ENCODE results near the gene USP8. TPM values are rescaled to one million over a fixed set of nuclear protein-coding genes. Genes with fewer than 3 reads are reported as not detected.

USP8 gene
- total and polyA plus RNA-seq, 2 experiments from 2014 or later, result 29.8 to 57.2 TPM

GRCh38 chr15:50452927-50453326 lies 28.7 kb downstream of the USP8 start:
- no peaks in the 10 kb centered on the region for H3K27me3 ChIP-seq (replicated peaks; ENCODE audit: insufficient read depth)
- H3K79me2 ChIP-seq (ENCODE audit: insufficient read depth), result peaks cover 72% of the 10 kb centered on the region
- H3K36me3 ChIP-seq (ENCODE audit: low read depth), result peaks cover 13% of the 10 kb centered on the region; the same call in 1 of the 2 replicates
- no peaks in the 10 kb centered on the region for H3K9me2 ChIP-seq (ENCODE audit: insufficient read depth)
- no peak overlapping the region for H3K4me2 ChIP-seq (ENCODE audit: unreplicated experiment)
- in situ Hi-C loops (cut with MboI), result no loop called here
- H3K4me3 ChIP-seq, result no peak overlapping the region
- peaks cover 8% of the 10 kb centered on the region; the same call in 1 of the 2 replicates for H3F3A ChIP-seq (ENCODE audit: insufficient read depth)
- no peak overlapping the region for H3K9ac ChIP-seq
- H3K4me1 ChIP-seq (ENCODE audit: insufficient read depth), result peaks cover 19% of the 10 kb centered on the region
- no peaks in the 10 kb centered on the region for H3K9me3 ChIP-seq (ENCODE audit: low read depth)
- no peaks in the 10 kb centered on the region for H4K20me1 ChIP-seq (ENCODE audit: insufficient read depth)
- no peak for TF ChIP-seq EZH2 (IDR thresholded peaks at IDR 0.05; ENCODE audit: insufficient read depth, poor library complexity, severe bottlenecking)
- no peak for TF ChIP-seq EZH2phosphoT487 (IDR thresholded peaks at IDR 0.05; ENCODE audit: insufficient read depth, low read depth)
- no peak overlapping the region for H2AFZ ChIP-seq
- peak; percentile 39 for DNase-seq
- H3K27ac ChIP-seq, result no peak overlapping the region

- Histone ChIP-seq H4K20me1 (ENCODE audit: insufficient read depth) (no peaks in the 10 kb centered on the region), H2AFZ (no peak overlapping the region), H3K79me2 (ENCODE audit: insufficient read depth) (peaks cover 61% of the 10 kb centered on the region), H3K4me3 (no peak overlapping the region), H3K27ac (peak overlapping the region; percentile 26), H3K9me3 (ENCODE audit: low read depth) (no peaks in the 10 kb centered on the region), H3K36me3 (ENCODE audit: low read depth) (peaks cover 28% of the 10 kb centered on the region; the same call in 1 of the 2 replicates), H3K27me3 (replicated peaks; ENCODE audit: insufficient read depth) (no peaks in the 10 kb centered on the region), H3K9me2 (ENCODE audit: insufficient read depth) (no peaks in the 10 kb centered on the region), H3K4me1 (ENCODE audit: insufficient read depth) (0 out of 2 replicates have a peak, but pooled peaks cover 9% of the 10 kb centered on the region), H3K4me2 (ENCODE audit: unreplicated experiment) (no peak overlapping the region), H3K9ac (no peak overlapping the region), H3F3A (ENCODE audit: insufficient read depth) (peaks cover 8% of the 10 kb centered on the region; the same call in 1 of the 2 replicates)
- TF ChIP-seq EZH2 (IDR thresholded peaks at IDR 0.05; ENCODE audit: insufficient read depth, poor library complexity, severe bottlenecking) (no peak), EZH2phosphoT487 (IDR thresholded peaks at IDR 0.05; ENCODE audit: insufficient read depth, low read depth) (no peak)
- peak; percentile 50 for DNase-seq
- 68 to 69% methylated on average over 7 of the region's 7 CpGs for WGBS, 2 experiments (ENCODE audit: low coverage in 1 of 2, low lambda C conversion rate in 2 of 2, missing lambda C conversion rate in 2 of 2)
- in situ Hi-C loops (cut with MboI), result no loop called here
Observed at GRCh38 chr15:50458348-50459112, 34.3 kb downstream of the USP8 start.

- Histone ChIP-seq H3K27ac (no peak overlapping the region), H3K4me2 (ENCODE audit: unreplicated experiment) (no peak overlapping the region), H3F3A (ENCODE audit: insufficient read depth) (0 out of 2 replicates have a peak, but pooled peaks cover 3% of the 10 kb centered on the region), H3K4me3 (no peak overlapping the region), H3K4me1 (ENCODE audit: insufficient read depth) (0 out of 2 replicates have a peak, but pooled peaks cover under 1% of the 10 kb centered on the region), H3K36me3 (ENCODE audit: low read depth) (peaks cover 22% of the 10 kb centered on the region; the same call in 1 of the 2 replicates), H3K9ac (no peak overlapping the region), H3K79me2 (ENCODE audit: insufficient read depth) (peaks cover 15% of the 10 kb centered on the region), H4K20me1 (ENCODE audit: insufficient read depth) (no peaks in the 10 kb centered on the region), H3K27me3 (replicated peaks; ENCODE audit: insufficient read depth) (no peaks in the 10 kb centered on the region), H2AFZ (no peak overlapping the region), H3K9me3 (ENCODE audit: low read depth) (no peaks in the 10 kb centered on the region), H3K9me2 (ENCODE audit: insufficient read depth) (no peaks in the 10 kb centered on the region)
- in situ Hi-C loops (cut with MboI), result loop anchor here (10.0 kb wide), 1 partner anchor 61 kb away; no protein-coding TSS in a partner anchor
- peak; percentile 21 for DNase-seq
- no peak for TF ChIP-seq EZH2phosphoT487 (IDR thresholded peaks at IDR 0.05; ENCODE audit: insufficient read depth, low read depth)
- no peak for TF ChIP-seq EZH2 (IDR thresholded peaks at IDR 0.05; ENCODE audit: insufficient read depth, poor library complexity, severe bottlenecking)
- WGBS, 2 experiments (ENCODE audit: low coverage in 1 of 2, low lambda C conversion rate in 2 of 2, missing lambda C conversion rate in 2 of 2), result 46 to 54% methylated on average over 2 of the region's 2 CpGs
Observed at GRCh38 chr15:50463423-50464358, 39.5 kb downstream of the USP8 start.

- H3K4me1 ChIP-seq (ENCODE audit: insufficient read depth), result no peaks in the 10 kb centered on the region
- no peaks in the 10 kb centered on the region for H3K9me3 ChIP-seq (ENCODE audit: low read depth)
- TF ChIP-seq EZH2 (IDR thresholded peaks at IDR 0.05; ENCODE audit: insufficient read depth, poor library complexity, severe bottlenecking), result no peak
- TF ChIP-seq EZH2phosphoT487 (IDR thresholded peaks at IDR 0.05; ENCODE audit: insufficient read depth, low read depth), result no peak
- H2AFZ ChIP-seq, result no peak overlapping the region
- no peak overlapping the region for H3K9ac ChIP-seq
- no peak for DNase-seq
- H4K20me1 ChIP-seq (ENCODE audit: insufficient read depth), result no peaks in the 10 kb centered on the region
- no peak overlapping the region for H3K4me2 ChIP-seq (ENCODE audit: unreplicated experiment)
- WGBS, 2 experiments (ENCODE audit: low coverage in 1 of 2, low lambda C conversion rate in 2 of 2, missing lambda C conversion rate in 2 of 2), result 96% methylated on average over 2 of the region's 2 CpGs
- peaks cover 10% of the 10 kb centered on the region for H3K36me3 ChIP-seq (ENCODE audit: low read depth)
- H3K79me2 ChIP-seq (ENCODE audit: insufficient read depth), result peaks cover 8% of the 10 kb centered on the region; the same call in 1 of the 2 replicates
- H3K27me3 ChIP-seq (replicated peaks; ENCODE audit: insufficient read depth), result no peaks in the 10 kb centered on the region
- H3K4me3 ChIP-seq, result no peak overlapping the region
- in situ Hi-C loops (cut with MboI), result no loop called here
- H3K27ac ChIP-seq, result no peak overlapping the region
- H3F3A ChIP-seq (ENCODE audit: insufficient read depth), result no peaks in the 10 kb centered on the region
- H3K9me2 ChIP-seq (ENCODE audit: insufficient read depth), result no peaks in the 10 kb centered on the region
Observed at GRCh38 chr15:50471072-50471471, 46.9 kb downstream of the USP8 start.

Measured in GM23248 (cell line).